CD4-positive, alpha-beta memory T cell (primary cell): ENCODE data around the gene NIN. TPM values are rescaled to one million over a fixed set of nuclear protein-coding genes. Genes with fewer than 3 reads are reported as not detected.
A peak's percentile ranks its signal among the peaks of the same experiment; 100 is the strongest.

Source experiments
- CTCF ChIA-PET: fragments of 350-600 bp; sonication (Branson Sonifier 250); formaldehyde crosslinking; loops from one replicate; lab custom pipeline; 2021; ENCODE audit warnings: inconsistent platforms; ENCODE audit not compliant: partially characterized antibody; lab: Charles Lee
- POLR2A ChIA-PET: fragments of 350-600 bp; sonication (Branson Sonifier 250); formaldehyde crosslinking; loops from one replicate; lab custom pipeline; 2021; ENCODE audit not compliant: partially characterized antibody; lab: Charles Lee
- DNase-seq, 5 donors: peaks; one replicate each; pipeline versions ENCODE4 v3.0.0 to v3.0.0-alpha.2; 2020 to 2022; ENCODE audit warnings: mixed read lengths in 1 of 5
- H3K27ac ChIP-seq: one replicate; pipeline ENCODE4 v1.7.0; 2013; ENCODE audit warnings: low read depth, low read length
- H3K27me3 ChIP-seq: 2 replicates; pipeline ENCODE4 v1.7.0; 2013; ENCODE audit warnings: mild to moderate bottlenecking, low read length, moderate library complexity; ENCODE audit not compliant: insufficient read depth
- H3K36me3 ChIP-seq: 2 replicates; pipeline ENCODE4 v1.7.0; 2013; ENCODE audit warnings: mild to moderate bottlenecking, low read length, moderate library complexity; ENCODE audit not compliant: insufficient read depth
- H3K4me1 ChIP-seq: 2 replicates; pipeline ENCODE4 v1.7.0; 2013; ENCODE audit warnings: mild to moderate bottlenecking, low read length, moderate library complexity; ENCODE audit not compliant: insufficient read depth
- H3K4me3 ChIP-seq, 2 donors: one replicate each; pipeline ENCODE4 v1.7.0; 2013; ENCODE audit warnings: low read length in 2 of 2, mild to moderate bottlenecking in 1 of 2
- H3K9me3 ChIP-seq, 2 donors: one replicate each; pipeline ENCODE4 v1.7.0; 2013; ENCODE audit warnings: low read length in 2 of 2, control low read depth in 1 of 2; ENCODE audit not compliant: control insufficient read depth in 1 of 2
- H3K27ac Mint-ChIP-seq, 7 donors: one replicate each; pipeline ENCODE4 v1.8.0; 2020 to 2021; ENCODE audit warnings: mixed read lengths in 7 of 7, mild to moderate bottlenecking in 6 of 7, inconsistent platforms in 3 of 7, moderate library complexity in 3 of 7
- H3K27me3 Mint-ChIP-seq, 2 donors: one replicate each; pipeline ENCODE4 v1.8.0; 2020 to 2021; ENCODE audit warnings: mixed read lengths in 2 of 2
- H3K36me3 Mint-ChIP-seq, 2 donors: one replicate each; pipeline ENCODE4 v1.8.0; 2020 to 2021; ENCODE audit warnings: mixed read lengths in 2 of 2, inconsistent platforms in 1 of 2, mild to moderate bottlenecking in 1 of 2
- H3K4me1 Mint-ChIP-seq, 4 donors: one replicate each; pipeline ENCODE4 v1.8.0; 2020 to 2021; ENCODE audit warnings: mixed read lengths in 4 of 4, mild to moderate bottlenecking in 1 of 4
- H3K4me3 Mint-ChIP-seq, 8 donors: one replicate each; pipeline ENCODE4 v1.8.0; 2020 to 2021; ENCODE audit warnings: mixed read lengths in 8 of 8, mild to moderate bottlenecking in 7 of 8, moderate library complexity in 6 of 8, inconsistent platforms in 3 of 8
- H3K9me3 Mint-ChIP-seq, 8 donors: one replicate each; pipeline ENCODE4 v1.8.0; 2020 to 2021; ENCODE audit warnings: mixed read lengths in 8 of 8, mild to moderate bottlenecking in 5 of 8, inconsistent platforms in 3 of 8, moderate library complexity in 1 of 8
- intact Hi-C: fragments of 100-400 bp; cut with micrococcal nuclease; formaldehyde crosslinking; loops from one replicate; pipeline ENCODE4 v1.15.1; 2023
- polyA plus RNA-seq, 2 donors: library from polyadenylated mRNA; unstranded; fragments of 300-500 nt; fragmentation: Illumina TruSeq; gene quantifications; one replicate each; pipeline ENCODE4 v1.2.3, GENCODE V29; 2021
- total RNA-seq, 2 experiments: library from RNA; stranded (reverse); gene quantifications; one replicate each; pipeline ENCODE4 v1.2.3, GENCODE V29; 2021

The NIN gene
- total RNA-seq (100 to 1,000 TPM in 1 of 2 experiments, 10 to 100 TPM in 1; 99.7 to 102 TPM), polyA plus RNA-seq (10 to 100 TPM in 1 of 2 donors, 1 to 10 TPM in 1; 8.5 to 50.1 TPM)

- Mint-ChIP-seq H3K27ac (peak within 1 kb of the TSS; percentile 92 to 97 (median 96)), H3K9me3 (peaks cover 0 to 3% (median 0%) of the 10 kb centered on the region in 8 donors), H3K4me3 (peak within 1 kb of the TSS; percentile 95 to 100 (median 97)), H3K4me1 (peaks cover 45 to 72% (median 53%) of the 10 kb centered on the region in 4 donors), H3K36me3 (peaks cover 0 to 12% of the 10 kb centered on the region in 2 donors), H3K27me3 (no peaks in the 10 kb centered on the region)
- H3K9me3 ChIP-seq = no peaks in the 10 kb centered on the region
- H3K27ac ChIP-seq = peak within 1 kb of the TSS; percentile 62
- CTCF ChIA-PET = interaction anchor here (0.6 to 5.1 kb wide), 6 partner anchors 10 to 971 kb away, joined by 3 to 55 read pairs (median 10); no protein-coding TSS in a partner anchor
- POLR2A ChIA-PET = interaction anchor here (0.6 to 4.4 kb wide), 16 partner anchors 9 to 299 kb away, joined by 3 to 53 read pairs (median 5); partner anchors contain the start of gene MAP4K5
- H3K4me3 ChIP-seq = peak within 1 kb of the TSS; percentile 77 to 81
- no peaks in the 10 kb centered on the region for H3K36me3 ChIP-seq
- H3K27me3 ChIP-seq = no peaks in the 10 kb centered on the region
- intact Hi-C loops = loop anchor here (1.0 to 5.0 kb wide), 7 partner anchors 10 to 821 kb away; partner anchors contain the start of genes FRMD6 and SAV1
- DNase-seq = peak; percentile 66 to 76 (median 74)
- H3K4me1 ChIP-seq = peaks cover 56% of the 10 kb centered on the region
These were observed at the start of gene NIN for GRCh38 chr14:50830932-50831725. TSS of gene NIN (minus strand) at chr14:50831162. CDS start at chr14:50822056, 9,106 bp downstream.

- H3K4me1 ChIP-seq = peaks cover 21% of the 10 kb centered on the region
- Mint-ChIP-seq H3K36me3 (no peaks in the 10 kb centered on the region), H3K4me1 (peaks cover 21 to 41% (median 26%) of the 10 kb centered on the region in 4 donors), H3K9me3 (no peaks in the 10 kb centered on the region), H3K4me3 (peak overlapping the region in 7 of 8 donors; percentile 13 to 67 (median 49)), H3K27ac (peak overlapping the region in 1 of 7 donors; percentile 1), H3K27me3 (peaks cover 28 to 41% of the 10 kb centered on the region in 2 donors)
- H3K4me3 ChIP-seq = peak overlapping the region in 1 of 2 donors; percentile 5
- peaks cover 21% of the 10 kb centered on the region for H3K27me3 ChIP-seq
- no peaks in the 10 kb centered on the region for H3K36me3 ChIP-seq
- no peaks in the 10 kb centered on the region for H3K9me3 ChIP-seq
- intact Hi-C loops = no loop called here
- ChIA-PET CTCF (interaction anchor here (0.8 to 1.8 kb wide), 4 partner anchors 10 to 17 kb away, joined by 3 to 7 read pairs (median 4); no protein-coding TSS in a partner anchor), POLR2A (interaction anchor here (0.6 to 0.9 kb wide), 2 partner anchors 10 to 516 kb away, joined by 3 read pairs; no protein-coding TSS in a partner anchor)
- H3K27ac ChIP-seq = no peak overlapping the region
- DNase-seq = peak; percentile 55 to 70 (median 60)
These were observed 44.6 kb upstream of the NIN start for GRCh38 chr14:50875359-50876070.

GRCh38 chr14:50874757-50875156, 43.8 kb upstream of the NIN start:
- Histone ChIP-seq H3K4me1 (peaks cover 21% of the 10 kb centered on the region), H3K27ac (no peak overlapping the region), H3K27me3 (peaks cover 27% of the 10 kb centered on the region), H3K4me3 (no peak overlapping the region), H3K9me3 (no peaks in the 10 kb centered on the region), H3K36me3 (no peaks in the 10 kb centered on the region)
- CTCF ChIA-PET = interaction anchor here (0.8 to 1.7 kb wide), 3 partner anchors 13 to 16 kb away, joined by 3 to 7 read pairs (median 5); no protein-coding TSS in a partner anchor
- no peaks in the 10 kb centered on the region for H3K36me3 Mint-ChIP-seq
- no peaks in the 10 kb centered on the region for H3K9me3 Mint-ChIP-seq
- intact Hi-C loops = no loop called here
- no peak for DNase-seq
- peak overlapping the region in 5 of 8 donors; percentile 13 to 67 (median 55) for H3K4me3 Mint-ChIP-seq
- peaks cover 21 to 41% (median 26%) of the 10 kb centered on the region in 4 donors for H3K4me1 Mint-ChIP-seq
- peaks cover 32 to 46% of the 10 kb centered on the region in 2 donors for H3K27me3 Mint-ChIP-seq
- POLR2A ChIA-PET = interaction anchor here (1.0 kb wide), 1 partner anchor 15 kb away, joined by 3 read pairs; no protein-coding TSS in a partner anchor
- peak overlapping the region in 2 of 7 donors; percentile 0 to 16 for H3K27ac Mint-ChIP-seq

- H3K27me3 Mint-ChIP-seq = peaks cover 48 to 63% of the 10 kb centered on the region in 2 donors
- POLR2A ChIA-PET = no interaction called here
- CTCF ChIA-PET = interaction anchor here (2.3 kb wide), 1 partner anchor 12 kb away, joined by 18 read pairs; no protein-coding TSS in a partner anchor
- intact Hi-C loops = no loop called here
- H3K4me3 Mint-ChIP-seq = peak within 1 kb of the TSS in 7 of 8 donors; percentile 4 to 64 (median 32)
- Histone ChIP-seq H3K9me3 (no peaks in the 10 kb centered on the region), H3K27ac (no peak within 1 kb of the TSS), H3K4me3 (no peak within 1 kb of the TSS), H3K27me3 (peaks cover 38% of the 10 kb centered on the region), H3K4me1 (peaks cover 21% of the 10 kb centered on the region), H3K36me3 (no peaks in the 10 kb centered on the region)
- H3K36me3 Mint-ChIP-seq = no peaks in the 10 kb centered on the region
- no peaks in the 10 kb centered on the region for H3K9me3 Mint-ChIP-seq
- no peak within 1 kb of the TSS for H3K27ac Mint-ChIP-seq
- no peak for DNase-seq
- peaks cover 21 to 41% (median 26%) of the 10 kb centered on the region in 4 donors for H3K4me1 Mint-ChIP-seq
These were observed 41.2 kb upstream of the NIN start, which contains the start of gene ABHD12B for GRCh38 chr14:50871914-50872732. TSS of gene ABHD12B (plus strand) at chr14:50872053. CDS start at chr14:50872175, 122 bp downstream.

GRCh38 chr14:50871228-50871627, 40.3 kb upstream of the NIN start:
- intact Hi-C loops = no loop called here
- POLR2A ChIA-PET = no interaction called here

More at GRCh38 chr14:50871228-50871627, 40.3 kb upstream of the NIN start:
- H3K4me3 ChIP-seq = no peak overlapping the region
- no peaks in the 10 kb centered on the region for H3K36me3 ChIP-seq
- no peaks in the 10 kb centered on the region for H3K36me3 Mint-ChIP-seq
- H3K4me3 Mint-ChIP-seq = peak overlapping the region in 5 of 8 donors; percentile 4 to 64 (median 32)
- H3K4me1 Mint-ChIP-seq = peaks cover 20 to 40% (median 25%) of the 10 kb centered on the region in 4 donors
- CTCF ChIA-PET = interaction anchor here (2.3 kb wide), 1 partner anchor 11 kb away, joined by 18 read pairs; no protein-coding TSS in a partner anchor
- no peaks in the 10 kb centered on the region for H3K9me3 Mint-ChIP-seq
- H3K27me3 Mint-ChIP-seq = peaks cover 55 to 65% of the 10 kb centered on the region in 2 donors
- peaks cover 21% of the 10 kb centered on the region for H3K4me1 ChIP-seq
- no peak overlapping the region for H3K27ac ChIP-seq
- DNase-seq = no peak
- H3K27me3 ChIP-seq = peaks cover 38% of the 10 kb centered on the region
- no peaks in the 10 kb centered on the region for H3K9me3 ChIP-seq
- no peak overlapping the region for H3K27ac Mint-ChIP-seq
